ENCODE measurements around the gene RNF152. TPM values are rescaled to one million over a fixed set of nuclear protein-coding genes. Genes with fewer than 3 reads are reported as not detected.

RNF152 gene
- total RNA-seq, 1 experiment from 2014 or later, result 2.3 TPM

- Histone ChIP-seq H2BK5ac (ENCODE audit: insufficient read length, low read length) (no peak overlapping the region), H3K23me2 (ENCODE audit: insufficient read length, low read depth, low read length, poor library complexity, severe bottlenecking) (no peaks in the 10 kb centered on the region), H4K91ac (ENCODE audit: insufficient read length, low read depth, low read length) (no peak overlapping the region), H2BK15ac (ENCODE audit: low read depth, low read length) (no peak overlapping the region), H2AK5ac (ENCODE audit: insufficient read length, low read length) (no peak overlapping the region), H3K56ac (ENCODE audit: insufficient read length, low read depth, low read length) (no peak overlapping the region), H3K4ac (ENCODE audit: low read depth, low read length) (no peak overlapping the region), H4K5ac (ENCODE audit: insufficient read length, low read depth, low read length) (no peak overlapping the region), H2BK120ac (ENCODE audit: low read depth, low read length, poor library complexity, severe bottlenecking) (no peak overlapping the region), H3K4me1 (ENCODE audit: insufficient read depth, low read length) (no peaks in the 10 kb centered on the region), H2AFZ (ENCODE audit: low read length) (no peak overlapping the region), H3K23ac (ENCODE audit: insufficient read length, low read depth, low read length) (no peak overlapping the region), H3K14ac (ENCODE audit: insufficient read depth, low read length) (peak overlapping the region; percentile 51; the same call in 1 of the 2 replicates), H2BK20ac (ENCODE audit: low read depth, low read length, poor library complexity, severe bottlenecking) (no peak overlapping the region), H3T11ph (ENCODE audit: low read length) (no peak overlapping the region), H3K79me1 (ENCODE audit: insufficient read depth, low read depth, low read length, poor library complexity, severe bottlenecking) (no peaks in the 10 kb centered on the region), H3K27ac (ENCODE audit: insufficient read length, low read depth, low read length) (no peak overlapping the region), H4K20me1 (ENCODE audit: control insufficient read depth, insufficient read depth, insufficient read length) (no peaks in the 10 kb centered on the region), H4K8ac (replicated peaks; ENCODE audit: insufficient read length, low read depth, low read length) (no peak overlapping the region), H3K27me3 (ENCODE audit: insufficient read depth, low read length) (no peaks in the 10 kb centered on the region), H3K79me2 (ENCODE audit: insufficient read depth, low read length) (no peaks in the 10 kb centered on the region), H3K9me3 (ENCODE audit: control insufficient read depth, low read depth, low read length) (no peaks in the 10 kb centered on the region), H3K9ac (ENCODE audit: extremely low read depth, insufficient read length, low read length) (no peak overlapping the region), H2BK12ac (ENCODE audit: insufficient read length, low read depth, low read length) (no peak overlapping the region), H3K4me2 (ENCODE audit: insufficient read depth, insufficient read length, low read length) (no peak overlapping the region), H3K18ac (ENCODE audit: insufficient read length, low read depth, low read length) (peak overlapping the region; percentile 34)
- WGBS (ENCODE audit: extremely low coverage, insufficient read length, low lambda C conversion rate), result no CpG with 5 or more reads among the region's 6 CpGs
- Mint-ChIP-seq H3K27me3 (ENCODE audit: low read depth) (peaks cover 2% of the 10 kb centered on the region; the same call in 1 of the 2 replicates), H3K27ac (peak overlapping the region in 2 of 3 experiments; percentile 36 to 41; a peak in 1 of 7 replicates), H3K9me3 (no peaks in the 10 kb centered on the region), H3K4me1 (peaks cover 11 to 13% of the 10 kb centered on the region in 2 experiments), H3K4me3 (no peak overlapping the region), H3K36me3 (ENCODE audit: insufficient read depth in 1 of 3, low read depth in 3 of 3) (no peaks in the 10 kb centered on the region)
- TF ChIP-seq CTCF (conservative IDR thresholded peaks at IDR 0.05), result no peak
- no peak for DNase-seq
Observed at GRCh38 chr18:61765097-61765496, 127.7 kb downstream of the RNF152 start.
